HepG2 (cell line): ENCODE data around the gene NAIF1. TPM values are rescaled to one million over a fixed set of nuclear protein-coding genes. Genes with fewer than 3 reads are reported as not detected.

Source experiments
- BCL3 ChIP-seq: sonication (generic); formaldehyde crosslinking; IDR thresholded peaks from 2 replicates; pipeline ENCODE4 v1.5.1; 2020; ENCODE audit warnings: mild to moderate bottlenecking, missing genetic modification reagents, moderate library complexity
- BORCS8-MEF2B ChIP-seq: sonication (generic); formaldehyde crosslinking; IDR thresholded peaks from 2 replicates; pipeline ENCODE4 v1.8.0; 2022; ENCODE audit warnings: mild to moderate bottlenecking, missing genetic modification reagents
- KMT2A ChIP-seq: sonication (generic); formaldehyde crosslinking; IDR thresholded peaks from 2 replicates; pipeline ENCODE4 v1.4.0; 2020; ENCODE audit warnings: missing genetic modification reagents
- MAFG ChIP-seq: sonication (generic); formaldehyde crosslinking; IDR thresholded peaks from 2 replicates; pipeline ENCODE4 v1.5.1; 2020; ENCODE audit warnings: mild to moderate bottlenecking, missing genetic modification reagents
- RELA ChIP-seq: sonication (generic); formaldehyde crosslinking; IDR thresholded peaks from 2 replicates; pipeline ENCODE4 v1.4.0; 2020; ENCODE audit warnings: missing genetic modification reagents
- RFXAP ChIP-seq: sonication (generic); formaldehyde crosslinking; IDR thresholded peaks from 2 replicates; pipeline ENCODE4 v1.4.0; 2020; ENCODE audit warnings: missing genetic modification reagents, borderline replicate concordance
- SRY ChIP-seq: sonication (generic); formaldehyde crosslinking; IDR thresholded peaks from 2 replicates; pipeline ENCODE4 v1.8.0; 2022; ENCODE audit warnings: mild to moderate bottlenecking, missing genetic modification reagents
- TBX2 ChIP-seq: sonication (generic); formaldehyde crosslinking; IDR thresholded peaks from 2 replicates; pipeline ENCODE4 v1.5.0; 2020; ENCODE audit warnings: missing genetic modification reagents, mild to moderate bottlenecking, borderline replicate concordance
- TGIF2 ChIP-seq: IDR thresholded peaks from 2 replicates; pipeline ENCODE4 v1.6.1; 2016; ENCODE audit warnings: control low read depth, missing compliant biosample characterization
- ZNF333 ChIP-seq: sonication (generic); formaldehyde crosslinking; IDR thresholded peaks from 2 replicates; pipeline ENCODE4 v1.4.0; 2020; ENCODE audit warnings: mild to moderate bottlenecking, missing genetic modification reagents, borderline replicate concordance
- ZNF468 ChIP-seq: sonication (generic); formaldehyde crosslinking; IDR thresholded peaks from 2 replicates; pipeline ENCODE4 v1.8.0; 2022; ENCODE audit warnings: mild to moderate bottlenecking, moderate library complexity, missing genetic modification reagents
- ZNF703 ChIP-seq: sonication (generic); formaldehyde crosslinking; IDR thresholded peaks from 2 replicates; pipeline ENCODE4 v1.5.1; 2020; ENCODE audit warnings: missing genetic modification reagents, mild to moderate bottlenecking, moderate library complexity, borderline replicate concordance
- ZNF773 ChIP-seq: sonication (generic); formaldehyde crosslinking; IDR thresholded peaks from 2 replicates; pipeline ENCODE4 v1.4.0; 2020; ENCODE audit warnings: missing genetic modification reagents, borderline replicate concordance
- ZNF780A ChIP-seq: sonication (generic); formaldehyde crosslinking; IDR thresholded peaks from 2 replicates; pipeline ENCODE4 v1.8.0; 2022; ENCODE audit warnings: mild to moderate bottlenecking, missing genetic modification reagents, moderate library complexity
- polyA plus RNA-seq, 8 experiments: library from polyadenylated mRNA; depleted of rRNA in 3 of 8; stranded (reverse) in 7 of 8; unstranded in 1 of 8; fragments of >200 nt; fragmentation: Illumina TruSeq in 4 of 8; extraction: Trizol in 4 of 8; gene quantifications; 2 replicates each; pipeline versions ENCODE4 v1.2.1 to v1.2.3, GENCODE V29; 2011 to 2016; ENCODE audit warnings: low read depth in 4 of 8, missing spikeins in 1 of 8, mixed read lengths in 1 of 8; ENCODE audit not compliant: insufficient read depth in 1 of 8
- total RNA-seq, 5 experiments: library from RNA; depleted of rRNA; stranded (reverse); fragments of >200 nt; fragmentation: Illumina TruSeq; extraction: Trizol; gene quantifications; 2 replicates each; pipeline ENCODE4 v1.2.3, GENCODE V29; 2016; ENCODE audit warnings: low read depth in 1 of 5
- TF ChIP-seq, protein P1 (sequence below): sonication (generic); formaldehyde crosslinking; IDR thresholded peaks from 2 replicates; pipeline ENCODE4 v1.9.0; 2021; ENCODE audit warnings: missing genetic modification reagents, borderline replicate concordance
- TF ChIP-seq, protein P2 (sequence below), 2 experiments: sonication (generic) in 1 of 2; formaldehyde crosslinking in 1 of 2; IDR thresholded peaks; 2 replicates each; pipeline versions ENCODE4 v1.5.1 to v1.6.1; 2011 to 2020; ENCODE audit warnings: borderline replicate concordance in 1 of 2, low read depth in 1 of 2, low read length in 1 of 2, mild to moderate bottlenecking in 1 of 2, missing genetic modification reagents in 1 of 2, moderate library complexity in 1 of 2
- TF ChIP-seq, protein P3 (sequence below): IDR thresholded peaks from 2 replicates; pipeline ENCODE4 v1.6.1; 2016; ENCODE audit warnings: low read depth, borderline replicate concordance
- TF ChIP-seq, protein P4 (sequence below): sonication (generic); formaldehyde crosslinking; IDR thresholded peaks from 2 replicates; pipeline ENCODE4 v1.4.0; 2020; ENCODE audit warnings: missing genetic modification reagents

Gene NAIF1
- total and polyA plus RNA-seq, 2 of the 13 experiments (the other 11 are each of a cell fraction or from before 2014, with no cell fraction given), result 6.0 to 6.9 TPM

- TF ChIP-seq, protein P1, sequence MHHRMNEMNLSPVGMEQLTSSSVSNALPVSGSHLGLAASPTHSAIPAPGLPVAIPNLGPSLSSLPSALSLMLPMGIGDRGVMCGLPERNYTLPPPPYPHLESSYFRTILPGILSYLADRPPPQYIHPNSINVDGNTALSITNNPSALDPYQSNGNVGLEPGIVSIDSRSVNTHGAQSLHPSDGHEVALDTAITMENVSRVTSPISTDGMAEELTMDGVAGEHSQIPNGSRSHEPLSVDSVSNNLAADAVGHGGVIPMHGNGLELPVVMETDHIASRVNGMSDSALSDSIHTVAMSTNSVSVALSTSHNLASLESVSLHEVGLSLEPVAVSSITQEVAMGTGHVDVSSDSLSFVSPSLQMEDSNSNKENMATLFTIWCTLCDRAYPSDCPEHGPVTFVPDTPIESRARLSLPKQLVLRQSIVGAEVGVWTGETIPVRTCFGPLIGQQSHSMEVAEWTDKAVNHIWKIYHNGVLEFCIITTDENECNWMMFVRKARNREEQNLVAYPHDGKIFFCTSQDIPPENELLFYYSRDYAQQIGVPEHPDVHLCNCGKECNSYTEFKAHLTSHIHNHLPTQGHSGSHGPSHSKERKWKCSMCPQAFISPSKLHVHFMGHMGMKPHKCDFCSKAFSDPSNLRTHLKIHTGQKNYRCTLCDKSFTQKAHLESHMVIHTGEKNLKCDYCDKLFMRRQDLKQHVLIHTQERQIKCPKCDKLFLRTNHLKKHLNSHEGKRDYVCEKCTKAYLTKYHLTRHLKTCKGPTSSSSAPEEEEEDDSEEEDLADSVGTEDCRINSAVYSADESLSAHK (CRISPR knock-in tag), result no peak
- peak; percentile 34; the same call in 1 of the 2 replicates for TF ChIP-seq BORCS8-MEF2B (CRISPR knock-in tag)
- TF ChIP-seq ZNF333 (CRISPR knock-in tag), result 0 out of 2 replicates have a peak, but pooled peaks have one; percentile 66
- TF ChIP-seq ZNF468 (CRISPR knock-in tag), result no peak
- no peak; the same call in 1 of the 2 replicates for TF ChIP-seq ZNF780A (CRISPR knock-in tag)
- peak; percentile 20; the same call in 1 of the 2 replicates for TF ChIP-seq SRY
- TF ChIP-seq, protein P2, sequence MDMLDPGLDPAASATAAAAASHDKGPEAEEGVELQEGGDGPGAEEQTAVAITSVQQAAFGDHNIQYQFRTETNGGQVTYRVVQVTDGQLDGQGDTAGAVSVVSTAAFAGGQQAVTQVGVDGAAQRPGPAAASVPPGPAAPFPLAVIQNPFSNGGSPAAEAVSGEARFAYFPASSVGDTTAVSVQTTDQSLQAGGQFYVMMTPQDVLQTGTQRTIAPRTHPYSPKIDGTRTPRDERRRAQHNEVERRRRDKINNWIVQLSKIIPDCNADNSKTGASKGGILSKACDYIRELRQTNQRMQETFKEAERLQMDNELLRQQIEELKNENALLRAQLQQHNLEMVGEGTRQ (IDR thresholded peaks at IDR 0.05; ENCODE audit: low read depth, low read length), result 0 out of 2 replicates have a peak, but pooled peaks have one; percentile 9
- TF ChIP-seq, protein P2 (CRISPR knock-in tag; IDR thresholded peaks at IDR 0.05; ENCODE audit: borderline replicate concordance), result peak; percentile 35; the same call in 1 of the 2 replicates
- TF ChIP-seq, protein P3, sequence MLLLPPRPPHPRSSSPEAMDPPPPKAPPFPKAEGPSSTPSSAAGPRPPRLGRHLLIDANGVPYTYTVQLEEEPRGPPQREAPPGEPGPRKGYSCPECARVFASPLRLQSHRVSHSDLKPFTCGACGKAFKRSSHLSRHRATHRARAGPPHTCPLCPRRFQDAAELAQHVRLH (CRISPR knock-in tag), result peak; percentile 89; the same call in 1 of the 2 replicates
- TF ChIP-seq RFXAP, result peak; percentile 63
- no peak for TF ChIP-seq ZNF703 (CRISPR knock-in tag)
- TF ChIP-seq TGIF2 (CRISPR knock-in tag), result peak; percentile 79
- TF ChIP-seq, protein P4, sequence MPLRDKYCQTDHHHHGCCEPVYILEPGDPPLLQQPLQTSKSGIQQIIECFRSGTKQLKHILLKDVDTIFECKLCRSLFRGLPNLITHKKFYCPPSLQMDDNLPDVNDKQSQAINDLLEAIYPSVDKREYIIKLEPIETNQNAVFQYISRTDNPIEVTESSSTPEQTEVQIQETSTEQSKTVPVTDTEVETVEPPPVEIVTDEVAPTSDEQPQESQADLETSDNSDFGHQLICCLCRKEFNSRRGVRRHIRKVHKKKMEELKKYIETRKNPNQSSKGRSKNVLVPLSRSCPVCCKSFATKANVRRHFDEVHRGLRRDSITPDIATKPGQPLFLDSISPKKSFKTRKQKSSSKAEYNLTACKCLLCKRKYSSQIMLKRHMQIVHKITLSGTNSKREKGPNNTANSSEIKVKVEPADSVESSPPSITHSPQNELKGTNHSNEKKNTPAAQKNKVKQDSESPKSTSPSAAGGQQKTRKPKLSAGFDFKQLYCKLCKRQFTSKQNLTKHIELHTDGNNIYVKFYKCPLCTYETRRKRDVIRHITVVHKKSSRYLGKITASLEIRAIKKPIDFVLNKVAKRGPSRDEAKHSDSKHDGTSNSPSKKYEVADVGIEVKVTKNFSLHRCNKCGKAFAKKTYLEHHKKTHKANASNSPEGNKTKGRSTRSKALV (CRISPR knock-in tag), result no peak
- TF ChIP-seq TBX2, result peak; percentile 94
- TF ChIP-seq BCL3 (CRISPR knock-in tag), result no peak
- no peak for TF ChIP-seq RELA (CRISPR knock-in tag)
- no peak for TF ChIP-seq MAFG (CRISPR knock-in tag)
- TF ChIP-seq ZNF773, result no peak
- peak; percentile 47 for TF ChIP-seq KMT2A (CRISPR knock-in tag)
Measured at GRCh38 chr9:128098297-128099230, 31.4 kb upstream of the NAIF1 start (continued).
